Activated B cell treated with CpG ODN at 0.5 μM for 24 hours (primary cell): ENCODE measurements around the gene DOK1. TPM values are rescaled to one million over a fixed set of nuclear protein-coding genes. Genes with fewer than 3 reads are reported as not detected.

ENCODE experiments used
- ATAC-seq: fragments of 200-7000 bp; cut with Tn5 transposase; one replicate; pipeline ENCODE4 v1.10.0; 2021; ENCODE audit warnings: low read depth, mild to moderate bottlenecking, moderate library complexity
- CTCF ChIA-PET: fragments of 350-600 bp; sonication (Branson Sonifier 250); formaldehyde crosslinking; loops from one replicate; lab custom pipeline; 2021; ENCODE audit warnings: antibody characterized with exemption; lab: Charles Lee
- POLR2A ChIA-PET: fragments of 350-600 bp; sonication (Branson Sonifier 250); formaldehyde crosslinking; loops from one replicate; lab custom pipeline; 2021; ENCODE audit warnings: antibody characterized with exemption; lab: Charles Lee
- DNase-seq: peaks from one replicate; pipeline ENCODE4 v3.0.0; 2022
- H3K27ac Mint-ChIP-seq: one replicate; pipeline ENCODE4 v1.8.0; 2020; ENCODE audit warnings: mixed read lengths
- H3K27me3 Mint-ChIP-seq: one replicate; pipeline ENCODE4 v1.8.0; 2021; ENCODE audit warnings: mixed read lengths
- H3K36me3 Mint-ChIP-seq: one replicate; pipeline ENCODE4 v1.8.0; 2021; ENCODE audit warnings: low read depth, mixed read lengths
- H3K4me1 Mint-ChIP-seq: one replicate; pipeline ENCODE4 v1.8.0; 2021; ENCODE audit warnings: mixed read lengths
- H3K4me3 Mint-ChIP-seq: one replicate; pipeline ENCODE4 v1.8.0; 2020; ENCODE audit warnings: mild to moderate bottlenecking, mixed read lengths
- H3K9me3 Mint-ChIP-seq: one replicate; pipeline ENCODE4 v1.8.0; 2020; ENCODE audit warnings: mixed read lengths
- CTCF ChIP-seq: fragments of 200-600 bp; IDR thresholded peaks from one replicate; pipeline ENCODE4 v1.8.0; 2022; ENCODE audit warnings: antibody characterized with exemption, mild to moderate bottlenecking
- intact Hi-C: fragments of 100-400 bp; cut with micrococcal nuclease; formaldehyde crosslinking; loops from one replicate; pipeline ENCODE4 v1.15.1; 2024
- total RNA-seq: library from RNA; stranded (reverse); gene quantifications from 2 replicates; pipeline ENCODE4 v1.2.3, GENCODE V29; 2022

Gene DOK1
- total RNA-seq, 1 donor from 2014 or later = 33.8 TPM

DNA sequence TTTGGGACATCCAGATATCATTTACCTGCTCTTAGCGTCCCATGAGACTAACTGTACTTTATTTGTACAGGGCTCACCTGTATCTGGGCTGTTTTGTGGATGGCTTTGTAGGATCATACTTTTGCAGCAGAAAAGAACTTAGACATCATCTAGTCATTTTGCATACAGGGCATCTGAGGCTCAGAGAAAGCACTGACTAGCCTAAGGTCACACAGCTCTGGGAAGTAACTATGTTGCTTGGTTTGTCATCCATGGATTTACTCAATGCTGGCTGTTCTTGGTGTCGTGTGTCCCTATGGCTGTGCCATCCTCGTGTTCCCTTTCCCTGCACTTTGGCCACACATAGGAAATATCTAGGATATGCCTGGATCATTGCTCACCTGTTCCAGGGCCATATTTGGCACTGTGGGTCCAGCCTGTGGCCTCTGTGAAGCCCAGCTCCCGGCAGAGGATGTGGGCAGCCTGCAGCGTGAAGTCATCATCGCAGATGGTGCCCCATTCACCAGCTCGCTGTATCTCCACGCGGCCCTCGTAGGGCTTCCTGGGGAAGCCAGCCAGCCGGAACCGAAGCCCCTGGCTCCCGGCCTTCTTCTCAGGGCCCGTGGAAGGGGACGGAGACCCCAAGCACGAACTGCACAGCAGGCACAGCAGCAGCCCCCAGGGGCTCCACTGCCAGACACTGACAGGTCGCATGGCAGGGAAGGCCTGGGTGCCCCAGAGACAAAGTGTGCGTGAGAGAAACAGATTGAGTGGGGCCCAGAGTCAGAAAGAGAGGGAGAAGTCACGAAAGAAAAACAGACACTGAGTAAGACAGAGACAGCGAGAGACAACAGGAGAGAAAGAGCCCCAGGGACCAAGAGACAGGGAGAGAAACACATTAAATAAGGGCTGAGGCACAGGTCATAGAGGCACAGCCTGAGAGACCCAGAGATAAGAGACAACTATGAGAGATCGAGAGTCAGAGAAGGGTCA lies 2.3 kb upstream of the DOK1 start:
- Mint-ChIP-seq H3K27ac (peak overlapping the region; percentile 48), H3K4me1 (peaks cover 39% of the 10 kb centered on the region), H3K27me3 (peaks cover 17% of the 10 kb centered on the region), H3K36me3 (peaks cover 14% of the 10 kb centered on the region), H3K9me3 (no peaks in the 10 kb centered on the region), H3K4me3 (peak overlapping the region; percentile 42)
- TF ChIP-seq CTCF = no peak
- ChIA-PET CTCF (interaction anchor here (0.6 kb wide), 1 partner anchor 19 kb away, joined by 3 read pairs; no protein-coding TSS in a partner anchor), POLR2A (interaction anchor here (0.6 to 2.3 kb wide), 5 partner anchors 13 to 45 kb away, joined by 3 to 8 read pairs (median 4); partner anchors contain the start of genes AUP1 and HTRA2)
- DNase-seq (no peak), ATAC-seq (no peak)
- intact Hi-C loops = no loop called here

DNA sequence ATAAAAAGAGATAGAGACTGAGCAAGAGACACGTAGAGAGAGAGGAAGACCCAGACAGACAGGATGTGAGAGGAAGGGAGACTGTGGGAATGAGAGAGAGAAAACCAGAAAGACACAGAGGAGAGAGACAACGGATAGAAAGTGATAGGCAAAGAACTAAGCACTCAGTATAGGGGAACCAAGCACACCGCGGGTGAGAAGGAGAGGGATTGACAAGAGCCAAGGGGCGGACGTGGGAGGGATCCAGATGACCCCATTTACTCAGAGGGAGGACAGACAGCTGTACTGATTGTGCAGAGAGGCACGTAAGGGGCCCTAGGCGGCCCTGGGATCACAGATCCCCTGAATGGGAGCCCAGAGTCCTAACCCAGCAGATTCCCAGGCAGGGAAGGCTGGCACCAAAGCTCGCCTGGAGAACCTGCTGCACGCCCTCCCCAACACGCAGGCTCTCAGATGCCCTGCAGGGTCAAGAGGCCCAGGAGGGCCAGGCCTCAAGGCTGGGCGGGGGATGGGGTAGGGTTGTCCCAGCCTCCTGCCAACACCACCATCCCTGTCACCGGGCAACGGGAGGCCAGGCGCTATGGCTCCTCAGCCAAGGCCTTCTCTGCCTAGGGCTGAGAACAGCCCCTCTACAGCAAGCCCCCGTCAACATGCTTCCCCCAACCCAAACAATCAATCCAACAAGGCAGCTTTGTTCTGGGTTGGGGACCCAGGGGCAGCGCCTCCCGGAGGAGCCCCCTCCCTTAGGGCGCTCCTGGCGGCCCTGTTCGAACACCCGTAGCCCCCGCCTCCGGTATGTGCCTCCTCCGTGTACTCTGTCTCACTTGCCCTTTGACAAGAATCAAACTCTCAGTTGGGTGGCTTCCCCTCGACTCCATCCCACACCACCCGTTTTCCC lies 1.4 kb upstream of the DOK1 start:
- H3K36me3 Mint-ChIP-seq = peaks cover 16% of the 10 kb centered on the region
- H3K9me3 Mint-ChIP-seq = no peaks in the 10 kb centered on the region
- intact Hi-C loops = no loop called here
- ChIA-PET POLR2A (interaction anchor here (0.6 to 2.3 kb wide), 6 partner anchors 14 to 84 kb away, joined by 3 to 10 read pairs (median 4); partner anchors contain the start of genes AUP1, HTRA2, MRPL53 and TTC31), CTCF (no interaction called here)
- H3K4me1 Mint-ChIP-seq = peaks cover 37% of the 10 kb centered on the region
- H3K27ac Mint-ChIP-seq = peak overlapping the region; percentile 72
- peaks cover 10% of the 10 kb centered on the region for H3K27me3 Mint-ChIP-seq
- no peak for ATAC-seq
- TF ChIP-seq CTCF = no peak
- H3K4me3 Mint-ChIP-seq = peak overlapping the region; percentile 77
- no peak for DNase-seq

DNA sequence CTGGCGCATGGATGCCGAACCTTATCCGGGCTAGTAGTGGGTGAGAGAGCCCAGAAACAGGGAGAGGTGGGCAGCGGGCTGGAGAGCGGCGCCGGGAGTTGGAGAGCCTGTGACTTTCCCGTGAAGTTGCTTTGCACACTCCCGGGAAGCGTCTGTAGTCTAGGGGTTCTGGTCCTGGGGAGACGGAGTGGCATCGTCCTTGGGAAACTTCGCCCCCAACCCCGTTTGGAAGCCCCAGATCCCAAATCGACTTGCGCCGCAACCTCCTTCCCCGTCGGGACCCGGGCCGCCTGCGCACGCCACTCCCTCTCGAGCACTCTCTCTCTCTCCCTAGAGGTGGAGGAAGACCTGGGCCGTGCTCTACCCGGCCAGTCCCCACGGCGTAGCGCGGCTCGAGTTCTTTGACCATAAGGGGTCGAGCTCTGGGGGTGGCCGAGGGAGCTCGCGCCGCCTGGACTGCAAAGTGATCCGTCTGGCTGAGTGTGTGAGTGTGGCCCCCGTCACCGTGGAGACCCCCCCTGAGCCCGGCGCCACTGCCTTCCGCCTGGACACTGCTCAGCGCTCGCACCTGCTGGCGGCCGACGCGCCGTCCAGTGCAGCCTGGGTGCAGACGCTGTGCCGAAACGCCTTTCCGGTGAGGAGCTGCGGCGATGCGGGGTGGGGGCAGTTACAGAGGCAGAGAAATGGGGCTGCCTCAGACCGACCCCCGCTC lies 456 bp downstream of the DOK1 start:
- POLR2A ChIA-PET = interaction anchor here (0.5 to 2.3 kb wide), 14 partner anchors 16 to 134 kb away, joined by 3 to 8 read pairs (median 4); partner anchors contain the start of genes AUP1, C2orf81, HTRA2 and LBX2

More for the DNA sequence above, 456 bp downstream of the DOK1 start:
- H3K9me3 Mint-ChIP-seq = no peaks in the 10 kb centered on the region
- TF ChIP-seq CTCF = no peak
- H3K27ac Mint-ChIP-seq = peak overlapping the region; percentile 90
- peaks cover 3% of the 10 kb centered on the region for H3K27me3 Mint-ChIP-seq
- DNase-seq (peak; percentile 50), ATAC-seq (peak; percentile 63)
- peak overlapping the region; percentile 97 for H3K4me3 Mint-ChIP-seq
- peaks cover 16% of the 10 kb centered on the region for H3K36me3 Mint-ChIP-seq
- H3K4me1 Mint-ChIP-seq = peaks cover 26% of the 10 kb centered on the region
- CTCF ChIA-PET = interaction anchor here (1.3 kb wide), 1 partner anchor 33 kb away, joined by 6 read pairs; no protein-coding TSS in a partner anchor
- intact Hi-C loops = loop anchor here (1.0 to 2.0 kb wide), 5 partner anchors 16 to 72 kb away; partner anchors contain the start of genes AUP1, HTRA2, PCGF1 and TTC31
